Activated T-cell treated with anti-CD3 and anti-CD28 coated beads, Interleukin-2, amount 50 U/mL, for 4 hours (primary cell): Measurements from ENCODE around the gene PTPN12. TPM values are rescaled to one million over a fixed set of nuclear protein-coding genes. Genes with fewer than 3 reads are reported as not detected.
"Not testable (repeated sequence)": the region's sequence is repeated elsewhere in the genome, so short reads cannot be mapped to it uniquely, and the experiment has no call there.

Source experiments
- ATAC-seq, 2 donors: fragments of 200-7000 bp; cut with Tn5 transposase; one replicate each; pipeline ENCODE4 v1.10.0; 2021
- DNase-seq: peaks from one replicate; pipeline ENCODE4 v3.0.0-alpha.2; 2020
- H3K27me3 Mint-ChIP-seq: one replicate; pipeline ENCODE4 v1.8.0; 2021; ENCODE audit warnings: low read depth, mixed read lengths
- H3K36me3 Mint-ChIP-seq: one replicate; pipeline ENCODE4 v1.8.0; 2022; ENCODE audit warnings: mixed read lengths; ENCODE audit not compliant: insufficient read depth
- H3K4me1 Mint-ChIP-seq: one replicate; pipeline ENCODE4 v1.8.0; 2021; ENCODE audit warnings: low read depth, mixed read lengths
- H3K4me3 Mint-ChIP-seq: one replicate; pipeline ENCODE4 v1.8.0; 2021; ENCODE audit warnings: mild to moderate bottlenecking, moderate library complexity, mixed read lengths
- H3K9me3 Mint-ChIP-seq: one replicate; pipeline ENCODE4 v1.8.0; 2021; ENCODE audit warnings: mixed read lengths
- total RNA-seq, 3 donors: library from RNA; stranded (reverse); gene quantifications; one replicate each; pipeline ENCODE4 v1.2.1, GENCODE V29; 2021

The PTPN12 gene
- total RNA-seq, 3 donors from 2014 or later: 5.9 to 10.0 (median 7.2) TPM

DNA sequence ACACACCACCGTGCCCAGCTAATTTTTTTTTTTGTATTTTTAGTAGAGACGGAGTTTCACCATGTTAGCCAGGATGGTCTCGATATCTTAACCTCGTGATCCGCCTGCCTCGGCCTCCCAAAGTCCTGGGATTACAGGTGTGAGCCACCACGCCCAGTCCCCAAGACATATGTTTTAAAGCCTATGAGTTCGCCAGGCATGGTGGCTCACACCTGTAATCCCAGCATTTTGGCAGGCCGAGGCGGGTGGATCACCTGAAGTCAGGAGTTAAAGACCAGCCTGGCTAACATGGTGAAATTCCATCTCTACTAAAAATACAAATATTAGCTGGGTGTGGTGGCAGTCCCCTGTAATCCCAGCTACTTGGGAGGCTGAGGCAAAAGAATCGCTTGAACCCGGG lies 115.7 kb downstream of the PTPN12 start:
- not testable (repeated sequence) for H3K4me3 Mint-ChIP-seq, ATAC-seq, H3K4me1 Mint-ChIP-seq, DNase-seq, H3K9me3 Mint-ChIP-seq, H3K36me3 Mint-ChIP-seq, H3K27me3 Mint-ChIP-seq

DNA sequence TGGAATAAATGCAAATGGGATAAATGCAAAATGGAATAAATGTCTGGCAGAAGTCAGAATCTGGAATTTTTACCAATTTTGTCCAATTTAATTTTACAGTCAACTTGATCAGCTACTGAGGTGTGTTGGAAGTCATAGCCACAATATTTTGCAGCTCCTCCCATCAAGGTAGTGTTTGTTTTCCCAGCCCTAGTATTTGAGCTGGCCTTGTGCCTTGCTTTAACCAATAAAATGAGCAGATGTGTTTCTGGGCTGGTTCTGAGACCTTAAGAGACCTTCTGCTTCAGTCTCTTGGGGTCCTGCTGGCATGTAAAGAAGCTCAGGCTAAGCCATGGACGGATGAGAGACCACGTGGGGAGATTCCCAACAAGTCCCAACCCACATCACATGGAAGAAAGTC lies 116.5 kb downstream of the PTPN12 start:
- ATAC-seq: no peak
- Mint-ChIP-seq H3K4me3 (no peak overlapping the region), H3K4me1 (no peaks in the 10 kb centered on the region), H3K9me3 (no peaks in the 10 kb centered on the region), H3K27me3 (no peaks in the 10 kb centered on the region), H3K36me3 (no peaks in the 10 kb centered on the region)
- no peak for DNase-seq

DNA sequence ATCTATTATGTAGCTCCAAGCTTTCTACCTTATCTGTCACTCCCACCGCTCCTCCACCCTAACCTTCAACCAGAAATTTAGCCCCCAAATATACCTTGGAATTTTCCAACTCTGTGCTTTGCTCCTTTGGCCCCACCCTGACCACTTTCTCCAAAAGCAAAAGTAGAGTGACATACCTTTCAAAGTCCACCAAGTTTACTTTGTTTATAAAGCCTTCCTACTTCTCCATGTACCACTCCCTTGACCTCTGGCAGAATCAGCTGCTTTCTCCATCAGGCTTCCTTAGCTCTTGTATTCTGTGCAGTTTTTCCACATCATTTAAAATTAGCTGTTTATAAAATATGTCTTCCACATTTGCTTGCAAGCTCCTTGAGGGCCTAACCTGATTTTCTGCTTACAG lies 118.3 kb downstream of the PTPN12 start:
- Mint-ChIP-seq H3K27me3 (no peaks in the 10 kb centered on the region), H3K4me1 (no peaks in the 10 kb centered on the region), H3K4me3 (no peak overlapping the region), H3K36me3 (no peaks in the 10 kb centered on the region), H3K9me3 (no peaks in the 10 kb centered on the region)
- no peak for ATAC-seq
- DNase-seq: no peak

DNA sequence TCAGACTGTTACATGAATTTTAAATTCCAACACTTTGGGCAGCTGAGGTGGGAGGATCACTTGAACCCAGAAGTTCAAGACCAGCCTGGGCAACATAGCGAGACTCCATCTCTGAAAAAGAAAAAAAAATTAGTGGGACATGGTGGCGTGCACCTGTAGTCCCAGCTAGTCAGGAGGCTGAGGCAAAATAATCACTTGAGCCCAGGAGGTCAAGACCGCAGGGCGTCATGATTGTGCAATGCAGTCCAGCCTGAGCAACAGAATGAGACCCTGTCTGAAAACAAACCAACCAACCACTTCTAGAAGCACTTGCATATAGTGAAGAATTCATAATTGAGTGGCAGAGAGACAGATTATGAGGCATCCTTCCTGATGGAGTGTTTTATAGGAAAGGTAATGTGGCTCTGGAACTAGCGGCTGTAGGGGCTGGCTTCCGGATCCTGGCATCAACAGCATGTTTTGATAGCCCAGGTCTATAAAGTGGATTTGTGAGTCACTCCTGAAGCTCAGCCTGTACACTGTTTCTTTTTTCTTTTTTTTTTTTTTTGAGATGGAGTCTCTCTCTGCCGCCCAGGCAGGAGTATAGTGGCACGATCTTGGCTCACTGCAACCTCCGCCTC lies 118.9 kb downstream of the PTPN12 start:
- no peaks in the 10 kb centered on the region for H3K27me3 Mint-ChIP-seq

DNA sequence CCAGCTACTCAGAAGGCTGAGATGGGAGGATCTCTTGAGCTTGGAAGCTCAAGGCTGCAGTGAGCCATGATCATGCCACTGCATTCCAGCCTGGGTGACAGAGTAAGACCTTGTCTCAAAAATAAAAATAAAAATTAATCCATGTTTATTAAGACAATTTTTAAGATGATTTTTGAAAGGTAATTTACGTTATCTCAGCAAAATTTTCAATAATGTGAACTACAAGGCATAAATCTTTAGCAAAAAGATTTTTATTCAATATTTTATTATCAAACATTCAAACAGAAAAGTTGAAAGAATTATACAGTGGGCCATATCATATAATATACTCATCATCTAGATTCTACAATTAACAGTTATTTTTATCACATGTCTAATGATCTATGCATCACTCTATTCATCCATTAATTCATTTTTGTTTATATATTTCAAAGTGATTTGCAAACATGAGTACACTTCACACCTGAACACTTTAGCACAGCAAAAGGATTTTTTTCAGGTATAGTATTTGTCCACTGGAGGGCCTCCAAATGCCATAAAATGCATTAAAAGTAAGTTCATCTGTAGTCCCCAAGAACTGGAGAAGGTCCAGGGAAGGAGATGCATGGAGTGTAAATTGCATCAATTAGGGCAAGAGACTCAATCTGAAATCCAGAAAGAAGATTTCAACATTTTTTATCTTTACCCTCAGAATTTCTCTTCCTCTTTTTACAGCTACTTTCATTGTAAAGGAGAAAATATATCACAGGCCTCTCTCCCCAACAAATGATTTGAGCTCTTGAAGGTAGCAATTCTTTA lies 120.5 kb downstream of the PTPN12 start:
- Mint-ChIP-seq H3K36me3 (no peaks in the 10 kb centered on the region), H3K4me3 (no peak overlapping the region), H3K27me3 (no peaks in the 10 kb centered on the region), H3K9me3 (no peaks in the 10 kb centered on the region), H3K4me1 (no peaks in the 10 kb centered on the region)
- ATAC-seq: peak in 1 of 2 donors; percentile 60
- no peak for DNase-seq

More for the DNA sequence above, 118.9 kb downstream of the PTPN12 start:
- Mint-ChIP-seq H3K36me3 (no peaks in the 10 kb centered on the region), H3K4me3 (no peak overlapping the region), H3K4me1 (no peaks in the 10 kb centered on the region), H3K9me3 (no peaks in the 10 kb centered on the region)
- ATAC-seq: no peak
- no peak for DNase-seq

DNA sequence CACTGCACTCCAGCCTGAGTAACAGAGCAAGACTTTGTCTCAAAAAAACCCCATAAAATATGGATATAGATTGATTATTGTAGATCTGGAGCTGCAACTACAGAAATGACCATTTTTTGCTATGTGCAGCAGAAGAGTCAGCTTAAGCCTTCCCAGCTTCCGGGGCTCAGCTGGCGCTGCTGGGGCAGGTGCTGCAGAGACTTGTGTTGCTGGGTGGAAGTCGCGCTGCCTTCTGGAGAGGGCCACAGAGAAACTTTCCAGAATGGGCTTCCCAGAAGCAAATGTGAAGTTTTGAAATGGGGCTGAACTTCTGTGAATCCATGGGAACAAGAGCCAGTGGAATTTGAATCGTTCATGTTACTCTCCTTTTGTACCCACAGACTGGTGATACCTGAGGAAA lies 121.8 kb downstream of the PTPN12 start:
- ATAC-seq (no peak), DNase-seq (no peak)
- Mint-ChIP-seq H3K9me3 (no peaks in the 10 kb centered on the region), H3K36me3 (no peaks in the 10 kb centered on the region), H3K27me3 (no peaks in the 10 kb centered on the region), H3K4me3 (no peak overlapping the region), H3K4me1 (no peaks in the 10 kb centered on the region)

DNA sequence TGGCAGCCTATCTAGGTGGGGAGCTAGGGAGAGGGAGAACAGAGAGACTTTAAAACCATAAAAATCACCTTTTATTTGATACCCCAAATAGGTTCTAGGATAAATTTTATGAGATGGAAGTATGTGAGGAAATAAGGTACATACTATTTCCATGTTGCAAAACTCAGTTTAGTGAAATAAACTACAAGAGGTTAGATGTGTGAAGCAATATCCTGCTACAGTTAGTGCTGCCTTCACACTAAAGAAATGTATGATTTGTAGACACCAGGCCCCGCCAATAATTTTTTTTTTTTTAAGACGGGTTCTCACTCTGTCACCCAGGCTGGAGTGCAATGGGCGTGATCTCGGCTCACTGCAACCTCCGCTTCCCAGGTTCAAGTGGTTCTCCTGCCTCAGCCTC lies 124.7 kb downstream of the PTPN12 start:
- Mint-ChIP-seq H3K4me3 (no peak overlapping the region), H3K27me3 (no peaks in the 10 kb centered on the region), H3K9me3 (no peaks in the 10 kb centered on the region), H3K4me1 (no peaks in the 10 kb centered on the region), H3K36me3 (no peaks in the 10 kb centered on the region)
- DNase-seq (no peak), ATAC-seq (no peak)

DNA sequence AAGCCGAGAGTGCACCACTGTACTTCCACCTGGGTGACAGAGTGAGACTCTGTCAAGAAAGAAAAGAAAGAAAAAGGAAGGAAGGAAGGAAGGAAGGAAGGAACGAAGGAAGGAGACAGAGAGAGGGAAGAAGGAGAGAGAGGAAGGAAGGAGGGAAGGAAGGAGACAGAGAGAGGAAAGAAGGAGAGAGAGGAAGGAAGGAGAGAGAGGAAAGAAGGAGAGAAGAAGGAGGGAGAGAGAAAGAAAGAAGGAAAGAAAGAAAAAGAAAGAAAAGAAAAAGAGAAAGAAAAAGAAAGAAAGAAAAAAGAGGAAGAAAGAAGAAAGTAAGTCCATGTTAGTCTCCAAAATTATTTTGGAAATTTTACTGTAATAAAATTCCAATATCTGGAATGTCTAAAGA lies 125.8 kb downstream of the PTPN12 start:
- H3K36me3 Mint-ChIP-seq: no peaks in the 10 kb centered on the region
- no peak for DNase-seq
- H3K4me3 Mint-ChIP-seq: no peak overlapping the region
- H3K9me3 Mint-ChIP-seq: no peaks in the 10 kb centered on the region
- H3K27me3 Mint-ChIP-seq: no peaks in the 10 kb centered on the region
- no peaks in the 10 kb centered on the region for H3K4me1 Mint-ChIP-seq
- ATAC-seq: no peak

DNA sequence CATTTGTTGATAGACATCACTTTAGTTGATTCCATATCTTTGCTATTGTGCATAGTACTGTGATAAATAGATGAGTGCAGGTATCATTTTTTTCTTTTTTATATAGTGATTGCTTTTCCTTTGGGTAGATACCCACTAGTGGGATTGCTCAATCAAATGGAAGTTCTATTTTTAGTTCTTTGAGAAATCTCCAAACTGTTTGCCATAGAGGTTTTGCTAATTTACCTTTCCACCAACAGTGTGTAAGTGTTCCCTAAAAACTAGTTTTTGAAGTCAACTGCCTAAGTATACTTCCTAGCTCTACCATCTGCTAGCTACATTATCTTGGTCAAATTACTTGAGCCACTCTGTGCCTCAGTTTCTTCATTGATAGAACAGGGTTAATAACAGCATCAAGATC lies 127.6 kb downstream of the PTPN12 start:
- no peak overlapping the region for H3K4me3 Mint-ChIP-seq
- no peak for DNase-seq
- ATAC-seq: no peak
- no peaks in the 10 kb centered on the region for H3K4me1 Mint-ChIP-seq
- no peaks in the 10 kb centered on the region for H3K9me3 Mint-ChIP-seq
- no peaks in the 10 kb centered on the region for H3K36me3 Mint-ChIP-seq
- H3K27me3 Mint-ChIP-seq: no peaks in the 10 kb centered on the region

DNA sequence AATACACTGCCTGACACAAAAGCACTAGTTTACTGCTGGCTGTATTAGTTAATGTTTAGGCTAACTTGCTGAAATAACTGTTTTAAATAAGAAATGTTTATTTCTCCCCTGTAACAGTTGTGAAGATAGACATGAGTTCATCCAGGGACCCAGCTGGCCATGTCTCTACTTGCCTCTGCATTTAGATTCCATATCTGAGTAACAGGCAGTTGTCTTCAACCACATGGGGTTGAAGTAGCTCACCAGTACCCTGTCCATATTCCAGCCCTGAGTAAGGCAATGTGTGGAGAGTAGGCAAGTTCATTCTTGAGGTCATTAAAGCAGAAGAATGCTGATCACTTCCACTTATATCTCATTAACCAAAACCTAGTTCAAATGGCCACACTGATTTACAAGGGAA lies 128.1 kb downstream of the PTPN12 start:
- Mint-ChIP-seq H3K27me3 (no peaks in the 10 kb centered on the region), H3K9me3 (no peaks in the 10 kb centered on the region), H3K36me3 (no peaks in the 10 kb centered on the region), H3K4me3 (no peak overlapping the region), H3K4me1 (no peaks in the 10 kb centered on the region)
- ATAC-seq (no peak), DNase-seq (no peak)

DNA sequence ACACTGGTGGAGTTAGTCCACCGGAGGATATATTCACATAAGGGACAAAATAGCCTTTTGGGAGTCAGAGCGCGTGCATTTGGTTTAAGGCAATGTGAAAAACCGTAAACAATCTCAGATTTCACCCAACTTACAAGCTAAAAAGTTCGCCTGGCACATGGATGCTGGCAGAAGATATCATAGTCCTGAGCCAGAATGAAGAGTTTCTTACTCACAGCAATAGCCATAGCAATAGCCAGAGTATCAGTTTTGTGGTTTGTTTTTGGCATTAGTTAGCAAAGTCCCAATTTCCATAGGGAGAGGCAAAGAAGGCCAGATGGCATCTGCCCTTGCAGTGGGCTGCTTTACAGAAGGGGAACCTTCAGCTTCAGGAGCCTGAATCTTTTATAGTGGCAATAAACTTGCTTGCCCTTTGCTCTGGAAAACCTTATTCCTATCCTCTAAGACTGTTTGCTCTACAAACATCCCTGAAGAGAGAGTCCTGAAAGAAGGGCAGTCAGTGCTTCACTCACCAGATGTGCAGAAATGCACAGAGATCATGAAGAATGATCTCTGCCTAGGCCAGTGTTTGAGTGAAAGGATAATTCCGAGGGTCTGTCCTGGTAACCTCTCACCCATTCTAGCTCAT lies 130.5 kb downstream of the PTPN12 start:
- ATAC-seq: no peak
- Mint-ChIP-seq H3K9me3 (no peaks in the 10 kb centered on the region), H3K4me3 (no peak overlapping the region), H3K36me3 (no peaks in the 10 kb centered on the region), H3K4me1 (no peaks in the 10 kb centered on the region), H3K27me3 (no peaks in the 10 kb centered on the region)
- DNase-seq: no peak

DNA sequence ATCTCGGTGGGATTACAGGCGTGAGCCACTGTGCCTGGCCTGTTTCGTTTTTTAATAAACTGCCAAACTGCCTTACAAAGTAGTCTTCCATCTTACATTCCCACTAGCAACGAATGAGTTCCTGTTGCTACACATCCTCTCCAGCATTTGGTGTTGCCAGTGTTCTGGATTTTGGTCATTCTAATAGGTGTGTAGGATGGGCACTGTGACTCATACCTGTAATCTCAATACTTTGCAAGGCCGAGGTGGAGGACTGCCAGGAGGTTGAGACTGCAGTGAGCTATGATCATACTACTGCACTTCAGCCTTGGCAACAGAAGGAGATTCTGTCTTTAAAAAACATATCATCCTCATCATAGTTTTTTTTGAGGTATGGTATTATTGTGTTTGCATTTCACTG lies 137.8 kb downstream of the PTPN12 start:
- DNase-seq: no peak
- no peak for ATAC-seq
- Mint-ChIP-seq H3K4me3 (no peak overlapping the region), H3K9me3 (no peaks in the 10 kb centered on the region), H3K27me3 (no peaks in the 10 kb centered on the region), H3K4me1 (no peaks in the 10 kb centered on the region), H3K36me3 (peaks cover 3% of the 10 kb centered on the region)

DNA sequence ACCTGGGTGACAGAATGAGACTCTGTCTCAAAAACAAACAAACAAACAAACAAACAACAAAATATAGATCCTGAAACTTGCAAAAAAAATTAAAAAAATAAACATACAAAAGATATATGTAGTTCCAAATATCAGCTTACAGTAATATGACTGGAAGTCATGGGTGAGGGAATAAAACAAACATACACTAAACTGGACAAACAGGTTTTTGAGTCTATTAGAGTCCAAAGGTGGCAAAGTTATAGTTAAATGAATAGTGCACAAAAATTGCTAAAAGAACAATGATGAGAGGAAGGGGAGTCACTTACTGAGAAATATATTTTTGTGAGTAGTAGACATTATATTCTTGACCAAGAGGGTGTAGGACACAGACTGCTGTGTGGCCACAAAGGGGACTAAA lies 142.5 kb downstream of the PTPN12 start:
- ATAC-seq (no peak), DNase-seq (no peak)
- H3K36me3 Mint-ChIP-seq: peaks cover 14% of the 10 kb centered on the region
- no peaks in the 10 kb centered on the region for H3K27me3 Mint-ChIP-seq
- no peaks in the 10 kb centered on the region for H3K9me3 Mint-ChIP-seq
- no peaks in the 10 kb centered on the region for H3K4me1 Mint-ChIP-seq
- H3K4me3 Mint-ChIP-seq: no peak overlapping the region

DNA sequence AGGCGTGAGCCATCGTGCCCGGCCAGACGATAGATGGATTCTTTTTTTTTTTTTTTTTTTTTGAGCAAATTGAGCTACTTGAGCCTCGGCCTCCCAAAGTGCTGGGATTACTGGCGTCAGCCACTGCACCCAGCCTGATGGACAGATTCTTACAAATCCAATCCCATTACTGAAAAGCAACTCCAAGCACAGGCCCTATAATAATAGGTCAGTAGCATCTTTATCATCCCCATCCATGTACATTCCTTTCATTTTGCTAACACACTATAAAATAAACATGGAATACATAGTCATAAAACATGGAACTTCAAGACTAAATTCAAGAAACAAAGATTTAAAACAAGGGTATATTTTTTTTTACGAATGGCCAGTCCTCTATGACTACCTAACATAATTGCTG lies 143.2 kb downstream of the PTPN12 start:
- Mint-ChIP-seq H3K27me3 (no peaks in the 10 kb centered on the region), H3K9me3 (no peaks in the 10 kb centered on the region), H3K36me3 (peaks cover 16% of the 10 kb centered on the region), H3K4me1 (peaks cover 1% of the 10 kb centered on the region), H3K4me3 (no peak overlapping the region)
- DNase-seq: no peak
- ATAC-seq: no peak

DNA sequence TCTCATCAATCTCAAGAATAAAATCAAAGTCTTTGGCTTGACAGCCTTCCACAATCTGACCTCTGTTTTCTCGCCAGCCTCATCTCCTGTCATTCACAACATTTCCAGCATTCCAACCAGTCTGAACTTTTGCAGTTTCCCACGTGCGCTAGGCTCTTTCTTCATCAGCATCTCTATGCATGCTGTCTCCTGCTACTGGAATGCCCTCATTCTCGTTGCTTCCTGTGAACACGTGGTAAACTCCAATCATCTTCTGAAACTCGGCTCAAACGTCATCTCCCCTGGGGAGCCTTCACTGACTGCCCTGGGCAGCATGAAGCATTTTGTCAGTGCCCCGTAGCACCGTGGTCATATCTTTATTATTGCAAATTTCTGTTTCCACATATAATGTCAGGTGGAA lies 146.9 kb downstream of the PTPN12 start:
- peaks cover 20% of the 10 kb centered on the region for H3K36me3 Mint-ChIP-seq
- H3K4me1 Mint-ChIP-seq: peaks cover 23% of the 10 kb centered on the region
- H3K9me3 Mint-ChIP-seq: no peaks in the 10 kb centered on the region
- H3K27me3 Mint-ChIP-seq: no peaks in the 10 kb centered on the region
- no peak overlapping the region for H3K4me3 Mint-ChIP-seq
- no peak for DNase-seq
- ATAC-seq: no peak
